CD4-positive, alpha-beta T cell treated with Interleukin-4 for 1 hour (primary cell): ENCODE measurements around the gene S100A5.
"Not testable (repeated sequence)": the region's sequence is repeated elsewhere in the genome, so short reads cannot be mapped to it uniquely, and the experiment has no call there.

Experiments
- DNase-seq, 2 donors: peaks; one replicate each; pipeline ENCODE4 v3.0.0-alpha.2; 2020 to 2022

S100A5 gene

GRCh38 chr1:153540394-153541361 lies at the start of gene S100A5:
Gene S100A5 (minus strand): TSS chr1:153540934. CDS start chr1:153540191, 743 bp downstream.
- peak; percentile 62 to 66 for DNase-seq

- DNase-seq, result no peak
Measured at GRCh38 chr1:153588482-153588881, 47.7 kb upstream of the S100A5 start.

GRCh38 chr1:153588033-153588432 lies 47.3 kb upstream of the S100A5 start:
- not testable (repeated sequence) for DNase-seq

GRCh38 chr1:153587314-153587713 lies 46.6 kb upstream of the S100A5 start:
- DNase-seq, result no peak

- DNase-seq, result no peak
Measured at GRCh38 chr1:153586347-153586746, 45.6 kb upstream of the S100A5 start.

GRCh38 chr1:153585006-153585405 lies 44.3 kb upstream of the S100A5 start:
- DNase-seq, result no peak

- DNase-seq, result no peak
Measured at GRCh38 chr1:153583976-153584375, 43.2 kb upstream of the S100A5 start.

GRCh38 chr1:153583514-153583913 lies 42.8 kb upstream of the S100A5 start:
- not testable (repeated sequence) for DNase-seq

GRCh38 chr1:153582836-153583235 lies 42.1 kb upstream of the S100A5 start:
- DNase-seq, result not testable (repeated sequence)

GRCh38 chr1:153578936-153579335 lies 38.2 kb upstream of the S100A5 start:
- no peak for DNase-seq

- DNase-seq, result no peak
Measured at GRCh38 chr1:153578490-153578889, 37.8 kb upstream of the S100A5 start.

- no peak for DNase-seq
Measured at GRCh38 chr1:153577624-153578051, 36.9 kb upstream of the S100A5 start.

GRCh38 chr1:153577138-153577537 lies 36.4 kb upstream of the S100A5 start:
- no peak for DNase-seq

- DNase-seq, result not testable (repeated sequence)
Measured at GRCh38 chr1:153575497-153575896, 34.8 kb upstream of the S100A5 start.

- DNase-seq, result not testable (repeated sequence)
Measured at GRCh38 chr1:153575081-153575491, 34.4 kb upstream of the S100A5 start.

GRCh38 chr1:153573351-153573750 lies 32.6 kb upstream of the S100A5 start:
- DNase-seq, result no peak

- peak; percentile 54 to 71 for DNase-seq
Measured at GRCh38 chr1:153572569-153573015, 31.9 kb upstream of the S100A5 start.

- no peak for DNase-seq
Measured at GRCh38 chr1:153571706-153572105, 31.0 kb upstream of the S100A5 start.

GRCh38 chr1:153570874-153571273 lies 30.1 kb upstream of the S100A5 start:
- no peak for DNase-seq

- no peak for DNase-seq
Measured at GRCh38 chr1:153569465-153569864, 28.7 kb upstream of the S100A5 start.

- DNase-seq, result peak; percentile 82 to 83
Measured at GRCh38 chr1:153568367-153569099, 27.8 kb upstream of the S100A5 start.

- DNase-seq, result no peak
Measured at GRCh38 chr1:153567621-153568366, 27.1 kb upstream of the S100A5 start.
